ENCODE results near the gene BEND5.

GRCh38 chr1:48790397-48790796 is 13.7 kb upstream of the BEND5 start:
- no peak for TF ChIP-seq EZH2 (IDR thresholded peaks at IDR 0.05; ENCODE audit: insufficient read depth, poor library complexity, severe bottlenecking)
- no peak for TF ChIP-seq EZH2phosphoT487 (IDR thresholded peaks at IDR 0.05; ENCODE audit: insufficient read depth, low read depth)

Measured in GM23248 (cell line).